Tibial nerve (tissue), 4 donors: ENCODE data around the gene SCG3. TPM values are rescaled to one million over a fixed set of nuclear protein-coding genes. Genes with fewer than 3 reads are reported as not detected.

Experiments
- DNase-seq, 2 donors: peaks; one replicate each; pipeline ENCODE4 v3.0.0-alpha.2; 2019; ENCODE audit warnings: low spot score in 2 of 2
- H3K27ac ChIP-seq, 4 donors: fragments of 200-600 bp; sonication (generic) in 3 of 4; one replicate each; pipeline ENCODE4 v1.5.1; 2017 to 2019; ENCODE audit warnings: mild to moderate bottlenecking in 1 of 4
- H3K27me3 ChIP-seq, 2 donors: fragments of 200-600 bp; sonication (generic) in 1 of 2; one replicate each; pipeline versions ENCODE4 v1.5.1 to v1.6.0; 2017 to 2019
- H3K36me3 ChIP-seq, 3 donors: fragments of 200-600 bp; sonication (generic); one replicate each; pipeline ENCODE4 v1.5.1; 2018 to 2019
- H3K4me1 ChIP-seq, 4 donors: fragments of 200-600 bp; sonication (generic) in 3 of 4; one replicate each; pipeline ENCODE4 v1.5.1; 2017 to 2019
- H3K4me3 ChIP-seq, 4 donors: fragments of 200-600 bp; sonication (generic) in 3 of 4; one replicate each; pipeline ENCODE4 v1.5.1; 2017 to 2019; ENCODE audit warnings: mild to moderate bottlenecking in 1 of 4, moderate library complexity in 1 of 4
- H3K9me3 ChIP-seq, 4 donors: fragments of 200-600 bp; sonication (generic) in 3 of 4; one replicate each; pipeline ENCODE4 v1.5.1; 2017 to 2019
- EP300 ChIP-seq, 2 donors: sonication (generic); formaldehyde crosslinking; IDR thresholded peaks; one replicate each; pipeline ENCODE4 v1.6.1; 2017; ENCODE audit warnings: antibody characterized with exemption in 2 of 2, mild to moderate bottlenecking in 1 of 2
- POLR2A ChIP-seq, 2 donors: fragments of 450-650 bp; IDR thresholded peaks; one replicate each; pipeline ENCODE4 v1.6.1; 2017; ENCODE audit warnings: antibody characterized with exemption in 2 of 2, mild to moderate bottlenecking in 2 of 2, moderate library complexity in 2 of 2
- WGBS, 2 donors: methylation state at CpG; one replicate each; pipeline ENCODE4 v1.1.5; 2018; 5-methylcytosine and 5-hydroxymethylcytosine counted together
- total RNA-seq, 4 donors: library from RNA; depleted of rRNA; stranded (reverse); fragments of >200 nt; gene quantifications; one replicate each; pipeline ENCODE4 v1.1.0, GENCODE V29; 2016
- TF ChIP-seq, protein P1 (sequence below), 5 experiments: fragments of 200-600 bp in 3 of 5; fragments of 450-650 bp in 2 of 5; sonication (generic) in 3 of 5; IDR thresholded peaks; one replicate each; pipeline ENCODE4 v1.5.1; 2016 to 2019; ENCODE audit warnings: antibody characterized with exemption in 5 of 5, mild to moderate bottlenecking in 3 of 5, moderate library complexity in 2 of 5

The SCG3 gene
- total RNA-seq, 4 donors from 2014 or later: not detected

DNA sequence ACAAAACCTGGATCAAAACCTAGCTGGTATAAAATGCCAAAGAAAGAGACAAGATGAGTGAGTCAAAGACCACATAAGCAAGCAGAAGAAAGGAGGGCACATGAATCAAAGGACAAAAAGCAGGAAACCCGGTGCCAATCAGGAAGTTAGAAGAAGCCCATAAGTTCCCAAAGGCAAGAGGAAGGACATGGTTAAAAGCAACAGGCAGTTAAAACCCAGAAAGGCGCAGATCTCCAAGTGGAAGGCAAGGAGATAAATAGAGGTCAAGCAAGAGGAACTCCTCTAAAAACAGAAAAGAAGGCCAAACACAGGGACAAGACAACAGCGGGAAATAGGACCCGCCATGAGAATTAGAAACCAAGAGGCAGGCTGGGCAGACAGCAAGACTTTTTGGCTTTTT is 74.5 kb downstream of the SCG3 start:
- no peak overlapping the region for H3K4me3 ChIP-seq
- no peaks in the 10 kb centered on the region for H3K9me3 ChIP-seq
- H3K27ac ChIP-seq: peak overlapping the region in 3 of 4 donors; percentile 31 to 92 (median 81)
- H3K36me3 ChIP-seq: no peaks in the 10 kb centered on the region
- WGBS, 2 donors: 56 to 70% methylated on average over 4 of the region's 4 CpGs
- TF ChIP-seq POLR2A (IDR thresholded peaks at IDR 0.05) (no peak), EP300 (IDR thresholded peaks at IDR 0.05) (no peak)
- H3K27me3 ChIP-seq: no peaks in the 10 kb centered on the region
- H3K4me1 ChIP-seq: peaks cover 0 to 70% (median 29%) of the 10 kb centered on the region in 4 donors
- no peak for DNase-seq

DNA sequence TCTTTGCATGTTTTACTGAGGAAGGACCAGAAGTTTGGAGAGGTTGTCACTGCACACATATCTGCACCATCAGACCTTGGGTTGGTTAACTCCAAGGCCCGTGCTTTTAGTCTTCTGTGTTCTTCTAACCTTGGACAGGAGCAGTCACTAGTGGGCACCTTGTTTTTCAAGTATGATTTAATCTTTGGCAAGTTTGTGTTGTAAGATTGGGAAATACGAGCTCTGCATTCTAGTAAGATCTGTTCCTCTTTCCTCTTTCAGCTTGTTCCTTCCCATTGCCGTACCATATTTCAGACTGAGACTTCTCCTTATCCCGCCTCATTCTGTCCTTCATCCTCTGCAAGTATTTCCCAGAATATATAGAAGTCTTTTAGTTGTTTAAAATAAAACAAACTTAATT is 75.2 kb downstream of the SCG3 start:
- H3K27me3 ChIP-seq: no peaks in the 10 kb centered on the region
- H3K4me1 ChIP-seq: peaks cover 0 to 73% (median 28%) of the 10 kb centered on the region in 4 donors
- DNase-seq: no peak
- H3K27ac ChIP-seq: peak overlapping the region in 3 of 4 donors; percentile 31 to 92 (median 81)
- TF ChIP-seq EP300 (IDR thresholded peaks at IDR 0.05) (peak in 1 of 2 donors; percentile 29), POLR2A (IDR thresholded peaks at IDR 0.05) (no peak)
- TF ChIP-seq, protein P1, sequence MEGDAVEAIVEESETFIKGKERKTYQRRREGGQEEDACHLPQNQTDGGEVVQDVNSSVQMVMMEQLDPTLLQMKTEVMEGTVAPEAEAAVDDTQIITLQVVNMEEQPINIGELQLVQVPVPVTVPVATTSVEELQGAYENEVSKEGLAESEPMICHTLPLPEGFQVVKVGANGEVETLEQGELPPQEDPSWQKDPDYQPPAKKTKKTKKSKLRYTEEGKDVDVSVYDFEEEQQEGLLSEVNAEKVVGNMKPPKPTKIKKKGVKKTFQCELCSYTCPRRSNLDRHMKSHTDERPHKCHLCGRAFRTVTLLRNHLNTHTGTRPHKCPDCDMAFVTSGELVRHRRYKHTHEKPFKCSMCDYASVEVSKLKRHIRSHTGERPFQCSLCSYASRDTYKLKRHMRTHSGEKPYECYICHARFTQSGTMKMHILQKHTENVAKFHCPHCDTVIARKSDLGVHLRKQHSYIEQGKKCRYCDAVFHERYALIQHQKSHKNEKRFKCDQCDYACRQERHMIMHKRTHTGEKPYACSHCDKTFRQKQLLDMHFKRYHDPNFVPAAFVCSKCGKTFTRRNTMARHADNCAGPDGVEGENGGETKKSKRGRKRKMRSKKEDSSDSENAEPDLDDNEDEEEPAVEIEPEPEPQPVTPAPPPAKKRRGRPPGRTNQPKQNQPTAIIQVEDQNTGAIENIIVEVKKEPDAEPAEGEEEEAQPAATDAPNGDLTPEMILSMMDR (IDR thresholded peaks at IDR 0.05): no peak
- no peak overlapping the region for H3K4me3 ChIP-seq
- H3K36me3 ChIP-seq: no peaks in the 10 kb centered on the region
- no peaks in the 10 kb centered on the region for H3K9me3 ChIP-seq
- WGBS, 2 donors: 52 to 55% methylated on average over 4 of the region's 4 CpGs

DNA sequence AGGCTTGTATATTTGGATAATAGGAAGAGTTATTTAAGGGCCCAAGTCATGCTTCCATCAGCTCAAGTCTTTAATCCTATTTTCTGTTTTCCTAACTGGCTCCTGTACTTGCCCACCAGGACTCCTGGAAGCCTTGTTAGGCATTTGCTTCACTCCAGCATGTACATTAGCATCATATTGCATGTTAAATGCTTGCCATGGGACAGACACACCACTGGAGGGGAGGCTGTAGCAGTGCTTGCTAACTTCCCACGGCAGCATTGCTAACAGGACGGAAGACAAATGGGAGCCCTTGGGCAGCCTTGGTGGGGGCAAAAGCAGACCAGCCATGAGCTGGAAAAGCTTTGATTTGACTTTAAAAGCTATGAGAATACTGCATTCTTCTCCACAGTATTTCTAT is 76.1 kb downstream of the SCG3 start:
- peak overlapping the region in 3 of 4 donors; percentile 52 to 92 (median 81) for H3K27ac ChIP-seq

DNA sequence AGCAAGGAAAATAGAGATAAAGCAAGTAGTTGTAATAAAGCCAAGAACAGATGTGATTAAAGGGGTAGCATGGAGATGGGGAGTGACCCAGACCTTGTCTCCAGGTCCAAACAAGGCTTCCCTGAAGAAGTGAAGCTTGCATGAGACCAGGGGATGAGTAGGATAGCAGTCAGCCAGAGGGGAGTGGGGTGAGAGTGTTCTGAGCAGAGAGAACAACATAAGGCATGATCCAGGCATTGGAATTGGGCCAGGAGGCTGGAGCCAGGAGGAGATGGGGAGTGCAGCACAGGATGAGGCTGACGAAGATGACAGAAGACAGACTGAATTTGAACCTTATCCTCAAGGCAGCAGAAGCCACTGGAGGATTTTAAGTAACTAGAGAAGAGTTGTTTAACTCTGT is 77.3 kb downstream of the SCG3 start:
- TF ChIP-seq, protein P1 (IDR thresholded peaks at IDR 0.05): no peak
- TF ChIP-seq POLR2A (IDR thresholded peaks at IDR 0.05) (no peak), EP300 (IDR thresholded peaks at IDR 0.05) (no peak)
- H3K27ac ChIP-seq: peak overlapping the region in 3 of 4 donors; percentile 52 to 92 (median 81)
- 9 to 23% methylated on average over 1 of the region's 1 CpG for WGBS, 2 donors
- no peaks in the 10 kb centered on the region for H3K9me3 ChIP-seq
- no peaks in the 10 kb centered on the region for H3K36me3 ChIP-seq
- H3K4me1 ChIP-seq: peaks cover 0 to 83% (median 31%) of the 10 kb centered on the region in 4 donors
- DNase-seq: peak in 1 of 2 donors; percentile 40
- no peak overlapping the region for H3K4me3 ChIP-seq
- no peaks in the 10 kb centered on the region for H3K27me3 ChIP-seq

More for the DNA sequence above, 76.1 kb downstream of the SCG3 start:
- Histone ChIP-seq H3K36me3 (no peaks in the 10 kb centered on the region), H3K4me1 (peaks cover 0 to 76% (median 31%) of the 10 kb centered on the region in 4 donors), H3K4me3 (no peak overlapping the region), H3K9me3 (no peaks in the 10 kb centered on the region), H3K27me3 (no peaks in the 10 kb centered on the region)
- 57 to 63% methylated on average over 2 of the region's 2 CpGs for WGBS, 2 donors
- no peak for DNase-seq
- TF ChIP-seq POLR2A (IDR thresholded peaks at IDR 0.05) (no peak), EP300 (IDR thresholded peaks at IDR 0.05) (no peak)
- TF ChIP-seq, protein P1 (IDR thresholded peaks at IDR 0.05): no peak

DNA sequence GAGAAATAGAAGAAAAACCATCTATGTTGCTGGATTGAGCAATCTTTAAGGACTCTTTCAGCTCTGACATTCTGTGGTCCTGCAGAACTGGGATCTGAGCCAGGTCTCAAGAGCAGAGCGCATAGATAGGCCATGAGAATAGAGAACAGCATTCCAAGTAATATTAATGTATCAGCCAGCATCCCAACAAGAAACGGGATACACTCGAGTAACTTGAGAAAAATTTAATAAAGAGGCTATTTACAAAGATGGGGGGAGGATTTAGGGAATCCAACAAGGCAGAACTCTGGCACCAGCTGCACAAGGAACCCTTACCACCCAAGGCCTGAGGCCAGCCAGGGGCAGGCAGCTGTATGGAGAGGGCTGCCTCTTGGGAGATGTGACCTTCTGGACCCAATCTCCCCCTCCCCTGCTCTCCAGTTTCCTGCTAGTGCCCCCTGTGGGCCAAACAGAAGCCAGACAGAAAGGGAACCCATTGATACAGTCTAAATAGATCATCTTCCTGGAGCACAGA is 78.3 kb downstream of the SCG3 start:
- Histone ChIP-seq H3K27me3 (no peaks in the 10 kb centered on the region), H3K4me1 (peaks cover 0 to 86% (median 31%) of the 10 kb centered on the region in 4 donors), H3K9me3 (no peaks in the 10 kb centered on the region), H3K4me3 (no peak overlapping the region), H3K36me3 (no peaks in the 10 kb centered on the region), H3K27ac (peak overlapping the region in 3 of 4 donors; percentile 52 to 92 (median 81))
- 19 to 26% methylated on average over 3 of the region's 3 CpGs for WGBS, 2 donors
- TF ChIP-seq EP300 (IDR thresholded peaks at IDR 0.05) (peak in 1 of 2 donors; percentile 73), POLR2A (IDR thresholded peaks at IDR 0.05) (no peak)
- TF ChIP-seq, protein P1 (IDR thresholded peaks at IDR 0.05): peak; percentile 19 to 31 (median 26)
- DNase-seq: no peak
